AG09309 (cell line): ENCODE data around the gene GRM3.

Experiments used
- DNase-seq: peaks from one replicate; pipeline ENCODE4 v3.0.0-alpha.2; 2010; ENCODE audit warnings: low read depth
- H3K4me3 ChIP-seq: 2 replicates; pipeline ENCODE4 v1.5.1; 2011; ENCODE audit warnings: mild to moderate bottlenecking, low read depth, low read length, moderate library complexity; ENCODE audit not compliant: control insufficient read depth
- TF ChIP-seq, protein P1 (sequence below): IDR thresholded peaks from 2 replicates; pipeline ENCODE4 v1.5.1; 2011; ENCODE audit warnings: mild to moderate bottlenecking, low read depth, low read length, inconsistent platforms; ENCODE audit not compliant: insufficient read depth, control insufficient read depth; ENCODE audit errors: missing control alignments

GRM3 gene

DNA sequence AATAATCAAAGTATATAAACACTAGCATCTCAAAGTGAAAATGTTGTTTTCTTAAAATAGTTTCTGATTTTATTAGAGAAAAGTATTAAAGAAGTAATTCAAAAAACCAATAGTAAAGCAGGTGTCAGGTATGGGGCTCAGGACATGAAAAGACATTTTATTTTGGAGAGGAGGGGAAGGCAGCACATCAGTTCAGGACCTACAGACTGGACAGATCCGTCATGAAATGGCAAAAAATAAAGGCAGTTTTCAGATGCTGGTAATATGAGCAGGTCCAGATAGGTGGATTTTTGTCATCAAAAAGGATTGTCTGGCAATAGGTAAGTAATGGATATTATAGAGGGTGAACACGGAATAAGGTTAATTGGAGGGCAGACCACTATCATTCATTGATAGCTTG, 49.0 kb downstream of the GRM3 start:
- no peak for DNase-seq
- TF ChIP-seq, protein P1, sequence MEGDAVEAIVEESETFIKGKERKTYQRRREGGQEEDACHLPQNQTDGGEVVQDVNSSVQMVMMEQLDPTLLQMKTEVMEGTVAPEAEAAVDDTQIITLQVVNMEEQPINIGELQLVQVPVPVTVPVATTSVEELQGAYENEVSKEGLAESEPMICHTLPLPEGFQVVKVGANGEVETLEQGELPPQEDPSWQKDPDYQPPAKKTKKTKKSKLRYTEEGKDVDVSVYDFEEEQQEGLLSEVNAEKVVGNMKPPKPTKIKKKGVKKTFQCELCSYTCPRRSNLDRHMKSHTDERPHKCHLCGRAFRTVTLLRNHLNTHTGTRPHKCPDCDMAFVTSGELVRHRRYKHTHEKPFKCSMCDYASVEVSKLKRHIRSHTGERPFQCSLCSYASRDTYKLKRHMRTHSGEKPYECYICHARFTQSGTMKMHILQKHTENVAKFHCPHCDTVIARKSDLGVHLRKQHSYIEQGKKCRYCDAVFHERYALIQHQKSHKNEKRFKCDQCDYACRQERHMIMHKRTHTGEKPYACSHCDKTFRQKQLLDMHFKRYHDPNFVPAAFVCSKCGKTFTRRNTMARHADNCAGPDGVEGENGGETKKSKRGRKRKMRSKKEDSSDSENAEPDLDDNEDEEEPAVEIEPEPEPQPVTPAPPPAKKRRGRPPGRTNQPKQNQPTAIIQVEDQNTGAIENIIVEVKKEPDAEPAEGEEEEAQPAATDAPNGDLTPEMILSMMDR = no peak
- no peak overlapping the region for H3K4me3 ChIP-seq

DNA sequence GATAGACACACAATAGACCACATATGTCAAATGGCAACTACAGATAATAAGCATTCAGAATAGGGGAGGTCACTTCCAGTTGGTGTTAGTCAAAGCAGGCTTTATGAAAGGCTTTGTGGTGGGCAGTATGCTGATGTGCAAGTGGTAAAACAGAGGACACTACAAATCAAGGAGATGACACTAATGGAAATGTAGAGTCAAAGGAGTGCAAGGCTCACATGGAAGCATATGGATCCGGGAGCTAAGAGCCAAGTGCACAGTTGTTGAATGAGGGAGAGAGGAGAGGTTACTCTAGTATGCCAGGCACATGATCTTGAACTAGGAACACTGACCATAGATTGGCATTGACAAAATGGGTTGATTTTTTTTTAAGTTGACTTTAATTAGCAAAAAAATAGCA, 62.7 kb downstream of the GRM3 start:
- no peak overlapping the region for H3K4me3 ChIP-seq
- TF ChIP-seq, protein P1 = no peak
- no peak for DNase-seq

DNA sequence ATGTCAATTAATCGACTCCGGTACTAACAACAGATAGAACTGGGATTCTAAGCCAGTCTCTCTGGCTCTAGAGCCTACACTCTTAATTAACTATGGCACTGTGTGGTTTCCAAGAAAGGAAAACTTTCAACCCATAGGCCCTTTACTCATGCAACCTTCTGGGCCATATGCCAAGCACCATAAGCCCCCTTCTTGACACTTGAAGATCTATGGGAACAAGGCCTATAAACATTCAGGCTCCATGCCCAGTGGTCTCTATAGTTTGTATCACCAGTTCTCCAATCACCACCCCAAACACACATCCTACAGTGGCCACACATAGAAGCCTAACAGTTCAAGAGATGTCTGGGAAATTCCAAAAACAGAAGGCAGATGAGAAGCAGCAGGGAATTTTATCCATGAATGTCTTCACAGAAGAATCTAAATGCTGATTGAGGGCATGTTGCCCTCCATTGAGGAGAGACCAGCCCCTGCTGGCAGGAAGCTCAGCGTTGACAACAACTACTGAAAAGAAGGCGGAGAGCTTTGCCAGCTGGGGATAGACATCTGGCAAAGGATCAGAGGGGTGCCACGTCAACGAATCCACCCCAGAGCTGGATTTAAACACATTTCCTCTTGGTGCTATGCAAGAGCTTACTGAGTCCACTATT, 64.4 kb downstream of the GRM3 start:
- H3K4me3 ChIP-seq = no peak overlapping the region
- TF ChIP-seq, protein P1 = no peak
- DNase-seq = no peak

DNA sequence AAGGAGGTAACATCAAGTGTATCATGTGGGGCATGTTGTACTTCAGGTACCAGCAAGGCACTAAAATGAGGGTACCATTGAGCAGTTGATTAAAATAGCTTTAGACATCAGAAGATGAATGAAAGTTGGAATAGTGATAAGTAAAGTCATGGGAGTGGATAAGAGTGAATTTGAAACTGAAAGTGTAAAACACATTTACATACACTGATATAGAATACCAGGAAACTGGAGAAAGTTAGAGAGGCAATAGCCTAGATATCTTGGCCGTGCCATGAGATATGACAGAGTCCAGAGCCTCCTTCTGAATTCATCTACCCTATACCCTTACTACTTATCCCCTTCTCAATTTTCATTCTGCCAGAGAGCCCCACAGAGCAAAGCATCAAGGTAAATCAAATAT, 76.6 kb downstream of the GRM3 start:
- DNase-seq = no peak
- TF ChIP-seq, protein P1 = no peak
- H3K4me3 ChIP-seq = no peak overlapping the region

DNA sequence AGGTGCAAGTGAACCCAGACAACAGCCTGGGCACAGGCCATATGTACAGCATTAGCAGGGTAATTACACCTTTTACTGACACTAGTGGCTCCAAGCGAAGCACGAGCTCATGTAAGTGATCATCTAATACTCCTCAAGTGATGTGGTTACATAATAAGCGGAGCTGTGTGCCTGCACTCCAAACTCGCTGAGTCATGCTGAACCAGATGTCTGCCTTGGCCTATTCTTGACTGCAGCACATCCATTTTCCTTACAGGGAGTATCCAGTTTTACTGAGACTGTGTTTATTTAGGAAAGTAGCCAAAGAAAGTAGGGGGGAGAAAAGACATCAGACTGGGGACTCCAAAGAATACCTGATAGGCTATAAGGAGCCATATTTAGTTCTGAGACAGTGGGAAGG, 90.1 kb downstream of the GRM3 start:
- TF ChIP-seq, protein P1 = no peak
- no peak overlapping the region for H3K4me3 ChIP-seq
- DNase-seq = no peak

DNA sequence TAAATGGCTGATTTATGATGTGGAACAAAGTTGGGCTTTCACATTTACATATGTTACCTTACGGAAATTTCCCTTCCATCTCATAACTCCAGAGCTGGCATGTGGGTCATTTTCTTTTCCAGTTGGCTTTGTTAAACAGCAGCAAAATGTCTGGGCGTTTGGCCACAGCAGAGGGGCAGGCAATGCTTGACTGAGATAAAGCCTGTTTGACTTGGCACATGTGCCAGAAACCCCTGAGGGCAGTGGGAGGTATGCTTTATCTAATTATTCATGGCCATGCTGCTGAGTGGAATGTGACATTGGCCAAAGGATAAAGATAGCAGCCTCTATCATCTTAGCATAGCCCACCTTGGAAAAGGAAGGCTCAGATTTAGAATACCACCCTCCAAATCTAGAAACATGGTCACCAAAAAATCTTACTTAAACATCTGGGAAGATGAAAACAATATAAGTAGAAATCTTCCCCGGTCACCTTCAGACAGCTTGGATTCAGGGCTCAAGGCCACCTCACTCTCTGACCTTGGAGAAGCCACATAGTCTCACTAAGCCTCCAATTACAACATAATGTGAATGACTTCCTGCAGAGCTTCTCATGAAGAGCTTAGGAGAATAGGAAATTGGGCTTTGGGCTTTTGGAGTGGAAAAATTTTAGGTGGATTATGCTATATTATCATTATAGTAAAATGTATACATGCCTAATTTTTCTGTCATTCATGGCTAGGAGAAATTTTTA, 101.5 kb downstream of the GRM3 start:
- DNase-seq = no peak
- TF ChIP-seq, protein P1 = no peak
- H3K4me3 ChIP-seq = no peak overlapping the region
